H1 (cell line): ENCODE results near the gene TWSG1. TPM values are rescaled to one million over a fixed set of nuclear protein-coding genes. Genes with fewer than 3 reads are reported as not detected.

Experiments
- ATF3 ChIP-seq: IDR thresholded peaks from 2 replicates; pipeline ENCODE4 v1.6.1; 2011; ENCODE audit warnings: low read depth, mild to moderate bottlenecking, low read length; ENCODE audit not compliant: insufficient read depth
- EP300 ChIP-seq, 2 experiments: IDR thresholded peaks; 1 replicate in 1 of 2; 2 replicates in 1 of 2; pipeline ENCODE4 v1.6.1; 2011 to 2012; ENCODE audit warnings: low read depth in 2 of 2, low read length in 2 of 2, mild to moderate bottlenecking in 2 of 2, borderline replicate concordance in 1 of 2, inconsistent platforms in 1 of 2, moderate library complexity in 1 of 2
- KDM4A ChIP-seq: IDR thresholded peaks from one replicate; pipeline ENCODE4 v1.7.1; 2012; ENCODE audit warnings: low read depth, mild to moderate bottlenecking, moderate library complexity, low read length, inconsistent platforms; ENCODE audit not compliant: severe bottlenecking
- SP4 ChIP-seq: IDR thresholded peaks from 2 replicates; pipeline ENCODE4 v1.6.1; 2012; ENCODE audit warnings: low read length, inconsistent platforms
- ZNF274 ChIP-seq: IDR thresholded peaks from 2 replicates; pipeline ENCODE4 v1.7.0; 2012; ENCODE audit warnings: low read length, borderline replicate concordance; ENCODE audit errors: extremely low read depth
- polyA plus RNA-seq, 7 experiments: library from polyadenylated mRNA; depleted of rRNA in 3 of 7; stranded (reverse) in 5 of 7; unstranded in 2 of 7; fragments of >200 nt in 5 of 7; fragments of 200-250 nt in 2 of 7; gene quantifications; 1 replicate in 5 of 7; 2 replicates in 1 of 7; 4 replicates in 1 of 7; pipeline versions ENCODE4 v1.2.1 to v1.2.3, GENCODE V29; 2011 to 2013; ENCODE audit warnings: missing spikeins in 2 of 7, mixed read lengths in 2 of 7
- total RNA-seq: library from RNA; stranded (reverse); fragmentation: NEBNext Ultra II Directional; extraction: Animal tissue kit (Norgen Biotek cat#: 25700); gene quantifications from 2 replicates; pipeline ENCODE4 v1.2.1, GENCODE V29; 2021

The TWSG1 gene
- total and polyA plus RNA-seq, 2 of the 8 experiments (the other 6 are each of a cell fraction or from before 2014, with no cell fraction given): 11.8 to 19.8 TPM

- TF ChIP-seq SP4: no peak
- TF ChIP-seq ZNF274: no peak
- no peak for TF ChIP-seq ATF3
- no peak for TF ChIP-seq EP300 (IDR thresholded peaks at IDR 0.05; ENCODE audit: borderline replicate concordance in 1 of 2, low read depth in 2 of 2, low read length in 2 of 2)
- no peak for TF ChIP-seq KDM4A
Observed at GRCh38 chr18:9293948-9294347, 40.6 kb upstream of the TWSG1 start (continued).
